Hepatocyte (in vitro differentiated cells): ENCODE measurements around the gene RND3.

ENCODE experiments used
- CTCF ChIP-seq: fragments of 200-600 bp; sonication (generic); IDR thresholded peaks from 2 replicates; pipeline ENCODE4 v1.5.1; 2016; ENCODE audit warnings: antibody characterized with exemption, mild to moderate bottlenecking; ENCODE audit not compliant: poor library complexity
- EZH2 ChIP-seq: fragments of 200-600 bp; sonication (generic); IDR thresholded peaks from 2 replicates; pipeline ENCODE4 v1.6.1; 2016; ENCODE audit warnings: antibody characterized with exemption, mild to moderate bottlenecking, borderline replicate concordance
- EZH2phosphoT487 ChIP-seq: fragments of 200-600 bp; sonication (generic); IDR thresholded peaks from one replicate; pipeline ENCODE4 v1.6.1; 2018; ENCODE audit warnings: antibody characterized with exemption, mild to moderate bottlenecking, low read depth, moderate library complexity; ENCODE audit not compliant: unreplicated experiment, severe bottlenecking

GRCh38 chr2:150479075-150479915, 8.2 kb downstream of the RND3 start:
- TF ChIP-seq EZH2phosphoT487 (no peak), CTCF (no peak), EZH2 (no peak)
